BJ (cell line): ENCODE measurements around the gene IL13RA2. TPM values are rescaled to one million over a fixed set of nuclear protein-coding genes. Genes with fewer than 3 reads are reported as not detected.

ENCODE experiments used
- CTCF ChIA-PET: fragments of 350-600 bp; formaldehyde crosslinking; extraction: SDS; loops from one replicate; lab custom pipeline; 2021; ENCODE audit warnings: antibody characterized with exemption, inconsistent platforms; lab: Yijun Ruan, JAX
- POLR2A ChIA-PET: fragments of 300-600 bp; sonication (Branson Sonifier 250); formaldehyde crosslinking; extraction: SDS; loops from one replicate; lab custom pipeline; 2021; ENCODE audit warnings: antibody characterized with exemption; lab: Charles Lee
- DNase-seq: peaks from one replicate; pipeline ENCODE4 v3.0.0-alpha.2; 2011; ENCODE audit warnings: low read depth
- H3K27me3 ChIP-seq: 2 replicates; pipeline ENCODE4 v1.6.0; 2011; ENCODE audit warnings: low read length; ENCODE audit not compliant: control insufficient read depth, insufficient read depth
- H3K36me3 ChIP-seq: 2 replicates; pipeline ENCODE4 v1.5.1; 2011; ENCODE audit warnings: low read length; ENCODE audit not compliant: control insufficient read depth, insufficient read depth
- H3K4me3 ChIP-seq: 2 replicates; pipeline ENCODE4 v1.5.1; 2011; ENCODE audit warnings: low read depth, mild to moderate bottlenecking, control low read depth, low read length
- CTCF ChIP-seq: IDR thresholded peaks from 2 replicates; pipeline ENCODE4 v1.5.1; 2011; ENCODE audit warnings: low read depth, mild to moderate bottlenecking, control low read depth, inconsistent platforms, low read length, moderate library complexity; ENCODE audit not compliant: insufficient read depth
- polyA plus RNA-seq: library from polyadenylated mRNA; depleted of rRNA; stranded (reverse); fragments of >200 nt; gene quantifications from 2 replicates; pipeline ENCODE4 v1.2.3, GENCODE V29; 2011

IL13RA2 gene
- polyA plus RNA-seq, 1 experiment = 0.44 TPM

GRCh38 chrX:115053223-115053622, 35.8 kb upstream of the IL13RA2 start:
- H3K4me3 ChIP-seq = no peak overlapping the region
- no peaks in the 10 kb centered on the region for H3K27me3 ChIP-seq
- CTCF ChIA-PET = no interaction called here
- no peaks in the 10 kb centered on the region for H3K36me3 ChIP-seq
- POLR2A ChIA-PET = no interaction called here
- no peak for DNase-seq
- TF ChIP-seq CTCF = no peak

- no peak for TF ChIP-seq CTCF
- ChIA-PET CTCF (no interaction called here), POLR2A (no interaction called here)
- no peak overlapping the region for H3K4me3 ChIP-seq
- DNase-seq = no peak
- no peaks in the 10 kb centered on the region for H3K36me3 ChIP-seq
- H3K27me3 ChIP-seq = no peaks in the 10 kb centered on the region
These were observed 30.3 kb upstream of the IL13RA2 start for GRCh38 chrX:115047715-115048114.

GRCh38 chrX:115047181-115047580, 29.8 kb upstream of the IL13RA2 start:
- H3K4me3 ChIP-seq = no peak overlapping the region
- ChIA-PET CTCF (no interaction called here), POLR2A (no interaction called here)

GRCh38 chrX:115040417-115040816, 23.0 kb upstream of the IL13RA2 start:
- no peak for TF ChIP-seq CTCF
- Histone ChIP-seq H3K4me3 (no peak overlapping the region), H3K27me3 (no peaks in the 10 kb centered on the region), H3K36me3 (no peaks in the 10 kb centered on the region)
- CTCF ChIA-PET = no interaction called here
- POLR2A ChIA-PET = no interaction called here
- no peak for DNase-seq

More at GRCh38 chrX:115047181-115047580, 29.8 kb upstream of the IL13RA2 start:
- Histone ChIP-seq H3K27me3 (no peaks in the 10 kb centered on the region), H3K36me3 (no peaks in the 10 kb centered on the region)
- DNase-seq = no peak
- no peak for TF ChIP-seq CTCF

- Histone ChIP-seq H3K36me3 (no peaks in the 10 kb centered on the region), H3K4me3 (no peak overlapping the region), H3K27me3 (no peaks in the 10 kb centered on the region)
- ChIA-PET CTCF (no interaction called here), POLR2A (no interaction called here)
- no peak for TF ChIP-seq CTCF
- no peak for DNase-seq
These were observed 21.0 kb upstream of the IL13RA2 start for GRCh38 chrX:115038406-115038805.
